Lower lobe of right lung (tissue), 2 donors: ENCODE results near the gene SMIM21. TPM values are rescaled to one million over a fixed set of nuclear protein-coding genes. Genes with fewer than 3 reads are reported as not detected.

Source experiments
- ATAC-seq, 2 donors: fragments of 200-7000 bp; cut with Tn5 transposase; one replicate each; pipeline ENCODE4 v1.9.1; 2020 to 2022; ENCODE audit warnings: mild to moderate bottlenecking in 2 of 2, moderate library complexity in 2 of 2
- DNase-seq: peaks from one replicate; pipeline ENCODE4 v3.0.0-alpha.2; 2020
- H3K27ac ChIP-seq: fragments of 200-600 bp; one replicate; pipeline ENCODE4 v1.8.0; 2022
- H3K27me3 ChIP-seq: fragments of 200-600 bp; one replicate; pipeline ENCODE4 v1.8.0; 2022; ENCODE audit warnings: low read depth
- H3K36me3 ChIP-seq: fragments of 200-600 bp; one replicate; pipeline ENCODE4 v1.8.0; 2022; ENCODE audit warnings: mild to moderate bottlenecking
- H3K4me1 ChIP-seq: fragments of 200-600 bp; one replicate; pipeline ENCODE4 v1.8.0; 2022
- H3K4me3 ChIP-seq: fragments of 200-600 bp; one replicate; pipeline ENCODE4 v1.8.0; 2022; ENCODE audit warnings: mild to moderate bottlenecking
- H3K9me3 ChIP-seq: fragments of 200-600 bp; one replicate; pipeline ENCODE4 v1.8.0; 2022
- intact Hi-C: fragments of 100-400 bp; cut with DNase I; formaldehyde crosslinking; loops from one replicate; pipeline ENCODE4 v1.11.0; 2022
- total RNA-seq: library from RNA; stranded (reverse); fragmentation: NEBNext Ultra II Directional; extraction: Animal tissue kit (Norgen Biotek cat#: 25700); gene quantifications from one replicate; pipeline ENCODE4 v1.2.1, GENCODE V29; 2021
- TF ChIP-seq, protein P1 (sequence below): fragments of 200-600 bp; IDR thresholded peaks from one replicate; pipeline ENCODE4 v1.8.0; 2022; ENCODE audit warnings: antibody characterized with exemption, mild to moderate bottlenecking
- donor health status: DM: no; HTN: yes; CAD: no; lungs with severe emphysema.

Gene SMIM21
- total RNA-seq, 1 donor from 2014 or later, result not detected

DNA sequence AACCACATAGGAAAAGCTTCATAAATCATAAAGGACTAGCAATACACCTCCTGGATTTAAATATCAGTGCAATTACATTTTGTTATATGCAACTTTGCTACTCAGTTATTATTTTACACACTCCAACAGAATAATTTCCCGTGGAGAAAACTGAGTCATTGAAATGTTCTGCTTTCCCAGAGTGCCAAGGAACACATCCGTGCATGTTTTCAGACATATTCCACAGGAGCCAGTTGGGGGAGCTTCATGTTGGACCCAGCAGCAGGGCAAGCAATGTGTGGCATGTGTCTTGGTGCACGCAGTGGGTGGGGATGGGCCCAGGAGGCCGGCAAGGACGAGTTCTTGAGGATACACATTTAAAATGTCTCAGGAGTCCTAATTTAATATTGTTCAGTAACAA is 14.4 kb upstream of the SMIM21 start:
- DNase-seq, result no peak

DNA sequence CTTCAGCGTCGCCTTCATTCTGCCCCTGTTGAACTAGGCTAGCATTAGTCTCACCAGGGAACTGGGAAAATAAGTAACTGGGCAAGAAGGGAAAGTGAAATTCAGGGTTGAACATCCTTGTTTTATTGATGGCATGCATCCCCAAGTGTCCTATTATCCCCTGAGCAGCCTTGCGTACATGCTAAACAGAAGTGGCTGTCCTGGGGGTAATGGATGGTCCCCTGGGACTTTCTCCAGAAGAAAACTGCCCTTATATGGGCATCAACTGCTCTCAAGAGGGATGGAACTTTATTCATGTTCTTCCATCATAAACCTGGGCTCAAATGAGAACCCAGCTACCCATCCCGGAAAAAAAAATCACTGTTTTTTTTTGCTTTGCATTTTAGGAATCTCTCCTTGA is 11.8 kb upstream of the SMIM21 start:
- H3K27ac ChIP-seq, result no peak overlapping the region
- H3K4me3 ChIP-seq, result no peak overlapping the region
- ATAC-seq, result no peak
- no peaks in the 10 kb centered on the region for H3K36me3 ChIP-seq
- peaks cover 11% of the 10 kb centered on the region for H3K27me3 ChIP-seq
- H3K4me1 ChIP-seq, result no peaks in the 10 kb centered on the region
- H3K9me3 ChIP-seq, result no peaks in the 10 kb centered on the region
- no peak for DNase-seq
- TF ChIP-seq, protein P1, sequence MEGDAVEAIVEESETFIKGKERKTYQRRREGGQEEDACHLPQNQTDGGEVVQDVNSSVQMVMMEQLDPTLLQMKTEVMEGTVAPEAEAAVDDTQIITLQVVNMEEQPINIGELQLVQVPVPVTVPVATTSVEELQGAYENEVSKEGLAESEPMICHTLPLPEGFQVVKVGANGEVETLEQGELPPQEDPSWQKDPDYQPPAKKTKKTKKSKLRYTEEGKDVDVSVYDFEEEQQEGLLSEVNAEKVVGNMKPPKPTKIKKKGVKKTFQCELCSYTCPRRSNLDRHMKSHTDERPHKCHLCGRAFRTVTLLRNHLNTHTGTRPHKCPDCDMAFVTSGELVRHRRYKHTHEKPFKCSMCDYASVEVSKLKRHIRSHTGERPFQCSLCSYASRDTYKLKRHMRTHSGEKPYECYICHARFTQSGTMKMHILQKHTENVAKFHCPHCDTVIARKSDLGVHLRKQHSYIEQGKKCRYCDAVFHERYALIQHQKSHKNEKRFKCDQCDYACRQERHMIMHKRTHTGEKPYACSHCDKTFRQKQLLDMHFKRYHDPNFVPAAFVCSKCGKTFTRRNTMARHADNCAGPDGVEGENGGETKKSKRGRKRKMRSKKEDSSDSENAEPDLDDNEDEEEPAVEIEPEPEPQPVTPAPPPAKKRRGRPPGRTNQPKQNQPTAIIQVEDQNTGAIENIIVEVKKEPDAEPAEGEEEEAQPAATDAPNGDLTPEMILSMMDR, result no peak
- intact Hi-C loops, result no loop called here

More for the DNA sequence above, 14.4 kb upstream of the SMIM21 start:
- Histone ChIP-seq H3K27ac (no peak overlapping the region), H3K4me1 (no peaks in the 10 kb centered on the region), H3K4me3 (no peak overlapping the region), H3K36me3 (no peaks in the 10 kb centered on the region), H3K9me3 (no peaks in the 10 kb centered on the region), H3K27me3 (peaks cover 11% of the 10 kb centered on the region)
- intact Hi-C loops, result no loop called here
- TF ChIP-seq, protein P1, result no peak
- no peak for ATAC-seq

DNA sequence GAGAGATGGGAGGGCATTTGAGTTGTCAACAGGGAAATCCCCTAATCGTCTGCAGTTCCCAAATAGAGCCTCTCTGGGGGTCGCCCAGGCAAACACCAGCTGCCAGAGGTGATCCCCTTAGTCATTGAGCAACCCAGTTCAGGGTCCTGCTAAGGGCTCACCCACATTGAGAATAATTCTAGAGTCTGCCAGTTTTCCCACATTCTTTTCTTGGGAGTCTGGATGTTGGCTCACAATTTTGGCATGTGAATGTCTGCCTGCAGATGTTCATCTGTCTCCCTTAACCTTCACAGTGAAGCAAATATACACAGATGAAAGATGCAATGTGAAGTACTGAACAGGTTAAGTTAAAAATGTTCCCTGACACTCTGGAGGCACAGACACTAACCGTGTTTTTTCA is 11.4 kb upstream of the SMIM21 start:
- no peak for ATAC-seq
- Histone ChIP-seq H3K36me3 (no peaks in the 10 kb centered on the region), H3K9me3 (no peaks in the 10 kb centered on the region), H3K4me1 (no peaks in the 10 kb centered on the region), H3K27ac (no peak overlapping the region), H3K4me3 (no peak overlapping the region), H3K27me3 (peaks cover 15% of the 10 kb centered on the region)
- TF ChIP-seq, protein P1, result no peak
- no peak for DNase-seq
- intact Hi-C loops, result no loop called here

DNA sequence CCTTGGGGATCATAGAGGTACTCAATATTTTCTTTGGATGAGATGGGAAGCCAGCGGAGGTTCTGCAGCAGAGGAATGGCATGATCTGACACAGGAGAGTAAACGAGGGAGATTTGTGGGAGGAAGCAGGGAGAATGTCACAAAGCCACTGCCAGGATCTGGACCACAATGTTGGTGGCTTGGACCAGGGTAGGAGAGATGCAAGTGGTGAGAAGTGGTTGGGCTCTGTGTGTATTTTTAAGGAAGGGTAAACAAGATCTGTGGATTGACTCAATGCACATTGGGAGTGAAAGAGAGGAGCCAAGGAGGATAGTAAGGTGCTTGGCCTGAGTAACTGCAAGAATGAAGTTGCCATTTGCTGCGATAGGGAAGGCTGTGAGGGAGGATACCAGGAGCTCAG is 10.5 kb upstream of the SMIM21 start:
- intact Hi-C loops, result no loop called here
- Histone ChIP-seq H3K27ac (no peak overlapping the region), H3K9me3 (no peaks in the 10 kb centered on the region), H3K27me3 (peaks cover 18% of the 10 kb centered on the region), H3K4me1 (no peaks in the 10 kb centered on the region), H3K36me3 (no peaks in the 10 kb centered on the region), H3K4me3 (no peak overlapping the region)
- TF ChIP-seq, protein P1, result no peak
- DNase-seq (no peak), ATAC-seq (no peak)

DNA sequence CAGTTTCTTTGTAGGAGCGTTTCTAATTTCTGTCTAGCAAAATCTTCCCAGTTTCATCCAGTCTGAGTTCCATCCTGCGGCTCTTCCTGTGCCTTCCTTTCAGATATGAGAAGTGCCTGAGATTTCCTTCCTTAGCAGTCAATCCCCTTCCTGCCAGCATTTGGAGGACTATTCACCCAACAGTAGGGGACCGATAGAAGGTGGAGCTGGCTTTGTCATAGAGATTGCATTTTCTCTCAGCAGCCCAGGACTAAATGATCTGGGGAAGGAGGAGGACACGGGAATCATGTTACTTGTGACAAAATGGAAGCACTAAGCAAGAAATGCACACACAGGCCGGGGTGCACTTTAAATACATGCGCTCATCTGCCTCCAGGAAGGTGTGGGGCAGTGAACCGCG is 5.6 kb upstream of the SMIM21 start:
- TF ChIP-seq, protein P1, result no peak
- Histone ChIP-seq H3K27me3 (peaks cover 7% of the 10 kb centered on the region), H3K9me3 (no peaks in the 10 kb centered on the region), H3K4me3 (no peak overlapping the region), H3K27ac (no peak overlapping the region), H3K36me3 (no peaks in the 10 kb centered on the region), H3K4me1 (no peaks in the 10 kb centered on the region)
- DNase-seq, result no peak
- intact Hi-C loops, result no loop called here
- ATAC-seq, result no peak

DNA sequence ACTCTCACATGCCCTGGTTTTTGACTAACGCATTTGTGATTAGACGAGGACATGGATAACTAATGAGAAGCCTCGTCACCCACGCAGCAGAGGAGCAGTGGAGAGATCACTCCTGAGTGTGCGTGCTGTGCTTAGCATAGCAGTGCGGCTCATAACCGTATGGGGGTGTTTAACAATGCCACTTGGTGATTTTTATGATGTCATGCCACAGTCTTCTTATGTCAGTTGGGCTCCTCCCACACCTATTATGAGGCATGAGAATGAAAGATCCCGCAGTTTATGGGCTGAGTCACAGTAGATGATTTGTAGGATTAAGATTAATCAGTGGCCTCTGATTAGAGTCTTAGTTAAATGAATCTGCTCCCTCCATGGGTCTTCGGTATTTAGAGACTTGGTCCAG is 2.5 kb upstream of the SMIM21 start:
- Histone ChIP-seq H3K36me3 (no peaks in the 10 kb centered on the region), H3K27me3 (peaks cover 7% of the 10 kb centered on the region), H3K27ac (no peak overlapping the region), H3K4me3 (no peak overlapping the region), H3K4me1 (no peaks in the 10 kb centered on the region), H3K9me3 (no peaks in the 10 kb centered on the region)
- DNase-seq, result no peak
- no peak for ATAC-seq
- TF ChIP-seq, protein P1, result no peak
- intact Hi-C loops, result no loop called here
